Uterus (tissue), 2 donors: ENCODE results near the gene WNT2.

Source experiments
- POLR2A ChIP-seq, 2 donors: fragments of 450-650 bp; IDR thresholded peaks; one replicate each; pipeline ENCODE4 v1.6.1; 2016; ENCODE audit warnings: antibody characterized with exemption in 2 of 2, mild to moderate bottlenecking in 1 of 2, moderate library complexity in 1 of 2
- TF ChIP-seq, protein P1 (sequence below), 4 experiments: fragments of 200-600 bp in 2 of 4; fragments of 450-650 bp in 2 of 4; sonication (generic) in 2 of 4; IDR thresholded peaks; one replicate each; pipeline ENCODE4 v1.5.1; 2016 to 2019; ENCODE audit warnings: antibody characterized with exemption in 4 of 4, mild to moderate bottlenecking in 2 of 4, moderate library complexity in 1 of 4

DNA sequence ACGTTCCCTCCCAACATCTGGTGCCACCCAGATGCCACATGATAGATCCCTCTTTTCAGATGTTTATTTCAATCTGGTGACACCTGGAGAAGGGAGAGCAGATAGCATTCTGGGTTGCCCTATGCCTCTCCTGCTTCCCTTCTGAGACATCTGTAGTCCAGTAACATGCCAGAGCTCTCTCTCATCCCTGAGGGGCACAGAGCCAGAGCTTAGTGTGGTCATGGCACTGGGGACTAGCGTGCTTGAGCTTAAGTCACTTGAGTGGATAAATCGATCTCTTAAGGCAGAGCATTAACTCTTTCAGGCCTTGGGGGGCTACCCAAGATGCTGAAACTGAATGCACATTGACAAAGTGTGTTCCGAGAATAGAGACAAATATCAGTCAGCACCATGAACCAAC, 47.9 kb downstream of the WNT2 start:
- TF ChIP-seq, protein P1, sequence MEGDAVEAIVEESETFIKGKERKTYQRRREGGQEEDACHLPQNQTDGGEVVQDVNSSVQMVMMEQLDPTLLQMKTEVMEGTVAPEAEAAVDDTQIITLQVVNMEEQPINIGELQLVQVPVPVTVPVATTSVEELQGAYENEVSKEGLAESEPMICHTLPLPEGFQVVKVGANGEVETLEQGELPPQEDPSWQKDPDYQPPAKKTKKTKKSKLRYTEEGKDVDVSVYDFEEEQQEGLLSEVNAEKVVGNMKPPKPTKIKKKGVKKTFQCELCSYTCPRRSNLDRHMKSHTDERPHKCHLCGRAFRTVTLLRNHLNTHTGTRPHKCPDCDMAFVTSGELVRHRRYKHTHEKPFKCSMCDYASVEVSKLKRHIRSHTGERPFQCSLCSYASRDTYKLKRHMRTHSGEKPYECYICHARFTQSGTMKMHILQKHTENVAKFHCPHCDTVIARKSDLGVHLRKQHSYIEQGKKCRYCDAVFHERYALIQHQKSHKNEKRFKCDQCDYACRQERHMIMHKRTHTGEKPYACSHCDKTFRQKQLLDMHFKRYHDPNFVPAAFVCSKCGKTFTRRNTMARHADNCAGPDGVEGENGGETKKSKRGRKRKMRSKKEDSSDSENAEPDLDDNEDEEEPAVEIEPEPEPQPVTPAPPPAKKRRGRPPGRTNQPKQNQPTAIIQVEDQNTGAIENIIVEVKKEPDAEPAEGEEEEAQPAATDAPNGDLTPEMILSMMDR (IDR thresholded peaks at IDR 0.05): no peak
- TF ChIP-seq POLR2A (IDR thresholded peaks at IDR 0.05): no peak
